Fibroblast of skin of right biceps (primary cell): ENCODE measurements around the gene BLM.

Experiments
- DNase-seq: peaks from one replicate; pipeline ENCODE4 v3.0.0-alpha.2; 2013

The BLM gene

GRCh38 chr15:90857337-90857736, 140.2 kb downstream of the BLM start:
- DNase-seq = no peak

GRCh38 chr15:90857883-90858443, 140.8 kb downstream of the BLM start:
- no peak for DNase-seq

- no peak for DNase-seq
Observed at GRCh38 chr15:90859234-90860131, 142.3 kb downstream of the BLM start.

GRCh38 chr15:90860450-90860849, 143.3 kb downstream of the BLM start:
- DNase-seq = no peak

GRCh38 chr15:90860942-90861675, 144.0 kb downstream of the BLM start:
- DNase-seq = no peak

- no peak for DNase-seq
Observed at GRCh38 chr15:90862487-90862886, 145.3 kb downstream of the BLM start.

- DNase-seq = no peak
Observed at GRCh38 chr15:90862964-90863778, 146.0 kb downstream of the BLM start.

GRCh38 chr15:90863987-90864386, 146.8 kb downstream of the BLM start:
- DNase-seq = no peak

GRCh38 chr15:90864507-90864906, 147.4 kb downstream of the BLM start:
- DNase-seq = no peak

- no peak for DNase-seq
Observed at GRCh38 chr15:90865702-90866101, 148.6 kb downstream of the BLM start.
